Right ventricle myocardium inferior (tissue), 1 donor: Measurements from ENCODE around the gene TOR3A. TPM values are rescaled to one million over a fixed set of nuclear protein-coding genes. Genes with fewer than 3 reads are reported as not detected.
"Not testable (repeated sequence)": the region's sequence is repeated elsewhere in the genome, so short reads cannot be mapped to it uniquely, and the experiment has no call there.

ENCODE experiments used
- ATAC-seq: fragments of 200-7000 bp; cut with Tn5 transposase; one replicate; pipeline ENCODE4 v1.9.1; 2020; ENCODE audit warnings: mild to moderate bottlenecking, moderate library complexity
- DNase-seq: peaks from one replicate; pipeline ENCODE4 v3.0.0; 2021; ENCODE audit errors: missing footprints
- intact Hi-C: fragments of 100-400 bp; cut with DNase I; formaldehyde crosslinking; loops from one replicate; pipeline ENCODE4 v1.11.0; 2022
- long read RNA-seq: library from polyadenylated mRNA; unstranded; transcript quantifications from one replicate; pipeline ENCODE4 v2.0.0, GENCODE V29; 2021
- total RNA-seq: library from RNA; stranded (reverse); fragmentation: NEBNext Ultra II Directional; extraction: Animal tissue kit (Norgen Biotek cat#: 25700); gene quantifications from one replicate; pipeline ENCODE4 v1.2.1, GENCODE V29; 2021
- donor health status: DM: no; HTN: yes; CAD: no; lungs with severe emphysema.

Gene TOR3A, protein sequence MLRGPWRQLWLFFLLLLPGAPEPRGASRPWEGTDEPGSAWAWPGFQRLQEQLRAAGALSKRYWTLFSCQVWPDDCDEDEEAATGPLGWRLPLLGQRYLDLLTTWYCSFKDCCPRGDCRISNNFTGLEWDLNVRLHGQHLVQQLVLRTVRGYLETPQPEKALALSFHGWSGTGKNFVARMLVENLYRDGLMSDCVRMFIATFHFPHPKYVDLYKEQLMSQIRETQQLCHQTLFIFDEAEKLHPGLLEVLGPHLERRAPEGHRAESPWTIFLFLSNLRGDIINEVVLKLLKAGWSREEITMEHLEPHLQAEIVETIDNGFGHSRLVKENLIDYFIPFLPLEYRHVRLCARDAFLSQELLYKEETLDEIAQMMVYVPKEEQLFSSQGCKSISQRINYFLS
- 11.3 TPM for total RNA-seq
- long read RNA-seq, transcript TOR3A-203 (6 exons, 2,724 nt) = major isoform, 14 of 20 reads
- long read RNA-seq, partial matches to known transcripts = 2 of 20 reads
- long read RNA-seq, other reads (novel, unspliced or antisense) = 4 of 20 reads

GRCh38 chr1:179081687-179082332, at the start of gene TOR3A:
Gene TOR3A (plus strand): TSS chr1:179082070. CDS start chr1:179082129, 59 bp downstream.
- intact Hi-C loops = loop anchor here (2.0 kb wide), 1 partner anchor 289 kb away; no protein-coding TSS in a partner anchor
- DNase-seq = peak; percentile 96
- ATAC-seq = peak; percentile 99

DNA sequence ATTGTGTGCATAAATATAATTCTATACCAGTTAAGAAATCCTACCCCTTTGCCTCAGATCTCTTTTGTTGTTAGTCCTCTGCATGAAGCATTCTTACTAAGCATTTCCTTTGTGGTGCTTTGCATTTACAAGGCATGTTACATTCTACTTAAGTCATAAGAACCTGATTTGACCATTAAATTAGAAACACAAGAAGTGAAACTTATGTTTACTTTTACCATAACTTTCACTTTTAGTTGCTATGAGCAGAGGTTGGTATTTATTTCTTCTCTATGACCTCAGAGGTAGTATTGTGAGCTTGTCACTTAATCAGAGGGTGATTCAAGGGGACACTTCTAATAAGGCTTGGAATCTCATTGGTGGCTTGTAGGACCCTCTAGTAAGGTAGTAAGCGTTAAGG, 47.1 kb upstream of the TOR3A start:
- no peak for ATAC-seq
- no peak for DNase-seq
- intact Hi-C loops = no loop called here

GRCh38 chr1:179036844-179037465, 44.9 kb upstream of the TOR3A start:
- DNase-seq (no peak), ATAC-seq (no peak)
- intact Hi-C loops = no loop called here

DNA sequence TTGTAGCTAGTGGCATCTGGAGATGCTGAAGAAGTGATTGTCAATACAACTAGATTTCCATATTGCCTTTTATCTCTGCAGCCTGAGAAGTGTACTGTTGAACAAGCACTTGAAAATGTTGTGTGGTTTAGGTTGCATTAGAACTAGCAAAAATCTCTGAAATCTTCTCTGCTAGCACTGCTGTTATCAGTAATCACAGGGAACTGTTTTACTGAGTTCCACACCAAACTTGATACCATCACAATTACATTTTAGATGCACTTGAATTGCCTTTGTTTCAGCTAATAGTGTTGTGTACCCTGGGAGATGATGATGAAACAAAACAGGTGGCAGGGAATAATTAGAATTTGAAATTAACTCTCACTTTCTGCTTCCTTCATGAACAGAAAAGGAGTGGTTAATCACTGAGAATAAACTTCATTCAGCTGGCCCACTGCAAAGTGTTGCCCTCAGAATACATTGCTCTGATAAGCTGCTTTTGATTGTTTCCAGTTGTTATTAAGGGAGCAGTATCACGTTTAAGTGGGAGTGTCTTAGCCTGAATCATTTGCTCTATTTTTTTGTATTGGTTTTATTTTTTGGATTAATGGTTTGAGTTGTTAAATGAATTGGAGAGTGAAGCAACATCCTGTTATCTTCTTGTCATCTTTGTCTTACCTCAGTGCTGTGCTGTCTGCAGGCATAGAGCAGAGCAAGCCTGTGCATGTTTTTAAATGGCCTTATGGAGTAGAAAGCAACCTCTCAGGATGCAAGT, 43.2 kb upstream of the TOR3A start:
- intact Hi-C loops = no loop called here
- DNase-seq = no peak
- ATAC-seq = no peak

- intact Hi-C loops, ATAC-seq, DNase-seq: not testable (repeated sequence)
Observed at GRCh38 chr1:179039502-179040174, 42.2 kb upstream of the TOR3A start.

DNA sequence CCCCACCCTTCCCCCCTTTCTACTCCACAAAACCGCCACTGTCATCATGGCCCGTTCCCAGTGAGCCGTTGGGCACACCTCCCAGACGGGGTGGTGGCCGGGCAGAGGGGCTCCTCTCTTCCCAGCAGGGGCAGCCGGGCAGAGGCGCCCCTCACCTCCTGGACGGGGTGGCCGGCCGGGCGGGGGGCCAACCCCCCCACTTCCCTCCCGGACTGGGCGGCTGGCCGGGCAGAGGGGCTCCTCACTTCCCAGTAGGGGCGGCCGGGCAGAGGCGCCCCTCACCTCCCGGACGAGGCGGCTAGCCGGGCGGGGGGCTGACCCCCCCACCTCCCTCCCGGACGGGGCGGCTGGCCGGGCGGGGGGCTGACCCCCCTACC, 41.7 kb upstream of the TOR3A start:
- DNase-seq, ATAC-seq, intact Hi-C loops: not testable (repeated sequence)

DNA sequence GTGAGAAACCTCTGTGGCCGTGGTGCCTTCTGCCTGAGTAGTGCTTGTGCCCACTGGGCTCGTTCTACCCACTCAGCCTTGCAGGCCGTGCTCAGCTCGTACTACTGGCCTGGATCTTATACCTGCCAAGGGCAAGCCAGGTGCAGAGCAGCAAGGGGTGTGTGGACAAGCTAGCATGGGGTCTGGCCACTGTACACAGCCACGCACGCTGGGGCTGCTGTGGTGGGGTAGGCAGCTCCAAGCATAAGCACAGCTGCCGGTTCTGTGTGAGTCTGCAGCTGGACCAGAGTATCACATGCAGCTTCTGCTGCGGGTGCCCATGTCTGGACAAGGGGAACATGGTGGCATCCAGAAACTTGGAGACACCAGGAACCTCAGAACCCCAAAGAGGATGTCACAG, 39.8 kb upstream of the TOR3A start:
- ATAC-seq (peak; percentile 17), DNase-seq (no peak)
- intact Hi-C loops = no loop called here

DNA sequence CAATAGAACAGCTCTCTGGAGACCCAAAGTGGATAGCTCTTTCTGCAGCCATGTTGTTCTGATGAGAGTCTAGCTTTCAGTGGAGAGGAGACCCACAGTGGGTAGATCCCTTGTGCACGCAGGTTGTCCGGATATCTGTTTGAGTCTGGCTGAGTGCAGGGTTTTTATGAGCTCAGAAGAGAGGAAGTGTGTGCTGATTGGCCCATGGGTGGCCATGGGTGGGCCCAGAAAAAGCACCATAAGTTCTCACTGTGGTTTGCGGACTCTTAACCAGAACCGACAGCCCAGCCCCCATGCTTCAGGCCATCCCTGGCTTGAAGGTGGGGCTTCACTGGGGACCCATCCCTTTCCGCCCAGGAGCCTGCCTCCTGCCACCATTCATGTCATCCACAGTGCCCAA, 39.2 kb upstream of the TOR3A start:
- DNase-seq (no peak), ATAC-seq (no peak)
- intact Hi-C loops = no loop called here

GRCh38 chr1:179043266-179043665, 38.6 kb upstream of the TOR3A start:
- ATAC-seq (no peak), DNase-seq (no peak)
- intact Hi-C loops = no loop called here

GRCh38 chr1:179043907-179044306, 38.0 kb upstream of the TOR3A start:
- intact Hi-C loops = no loop called here
- ATAC-seq (no peak), DNase-seq (no peak)

- peak; percentile 45 for ATAC-seq
- intact Hi-C loops = no loop called here
- DNase-seq = no peak
Observed at GRCh38 chr1:179046808-179047635, 34.8 kb upstream of the TOR3A start.

GRCh38 chr1:179047636-179047997, 34.3 kb upstream of the TOR3A start:
- DNase-seq (no peak), ATAC-seq (no peak)
- intact Hi-C loops = no loop called here

GRCh38 chr1:179048339-179049124, 33.3 kb upstream of the TOR3A start:
- intact Hi-C loops = no loop called here
- ATAC-seq = no peak
- no peak for DNase-seq

- intact Hi-C loops = no loop called here
- no peak for ATAC-seq
- no peak for DNase-seq
Observed at GRCh38 chr1:179052776-179053175, 29.1 kb upstream of the TOR3A start.

- intact Hi-C loops = no loop called here
- ATAC-seq (no peak), DNase-seq (no peak)
Observed at GRCh38 chr1:179053486-179053885, 28.4 kb upstream of the TOR3A start.

GRCh38 chr1:179055937-179056336, 25.9 kb upstream of the TOR3A start:
- ATAC-seq (no peak), DNase-seq (no peak)
- intact Hi-C loops = no loop called here
